ENCODE data around the gene PTPRCAP.
A peak's percentile ranks its signal among the peaks of the same experiment; 100 is the strongest.

Gene PTPRCAP

DNA sequence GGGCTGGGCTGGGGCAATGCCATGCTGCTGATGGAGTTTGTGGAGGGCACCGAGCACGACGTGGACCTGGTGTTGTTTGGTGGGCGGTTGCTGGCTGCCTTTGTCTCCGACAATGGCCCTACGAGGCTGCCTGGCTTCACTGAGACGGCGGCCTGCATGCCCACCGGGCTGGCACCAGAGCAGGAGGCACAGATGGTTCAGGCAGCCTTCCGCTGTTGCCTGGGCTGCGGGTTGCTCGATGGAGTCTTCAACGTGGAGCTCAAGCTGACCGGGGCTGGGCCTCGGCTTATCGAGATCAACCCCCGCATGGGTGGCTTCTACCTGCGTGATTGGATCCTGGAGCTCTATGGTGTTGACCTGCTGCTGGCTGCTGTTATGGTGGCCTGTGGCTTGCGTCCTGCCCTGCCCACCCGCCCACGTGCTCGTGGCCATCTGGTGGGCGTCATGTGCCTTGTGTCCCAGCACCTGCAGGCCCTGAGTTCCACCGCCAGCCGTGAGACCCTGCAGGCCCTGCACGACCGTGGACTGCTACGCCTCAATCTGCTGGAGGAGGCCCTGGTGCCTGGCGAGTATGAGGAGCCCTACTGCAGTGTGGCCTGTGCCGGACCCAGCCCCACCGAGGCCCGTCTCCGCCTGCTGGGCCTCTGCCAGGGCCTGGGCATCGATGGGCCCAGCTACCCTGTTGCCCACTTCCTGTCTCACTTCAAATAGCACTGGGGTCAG lies 13.4 kb downstream of the PTPRCAP start:
- TF ChIP-seq CTCF (IDR thresholded peaks at IDR 0.05; ENCODE audit: low read depth, low read length), result no peak
- DNase-seq (ENCODE audit: extremely low read depth, low read depth), result no peak

DNA sequence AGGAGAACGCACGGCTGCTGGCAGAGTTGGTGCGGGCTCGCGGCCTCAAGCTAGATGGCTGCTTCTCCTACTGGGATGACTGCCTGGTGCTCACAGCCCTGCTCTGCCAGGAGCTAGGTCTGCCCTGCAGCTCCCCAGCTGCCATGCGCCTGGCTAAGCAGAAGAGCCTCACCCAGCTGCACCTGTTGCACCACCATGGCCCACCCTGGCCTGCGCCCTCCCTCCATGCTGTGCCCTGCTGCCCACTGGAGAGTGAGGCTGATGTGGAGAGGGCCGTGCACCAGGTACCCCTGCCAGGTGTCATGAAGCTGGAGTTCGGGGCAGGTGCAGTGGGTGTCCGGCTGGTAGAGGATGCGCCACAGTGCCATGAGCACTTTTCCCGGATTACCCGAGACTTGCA lies 14.0 kb downstream of the PTPRCAP start:
- no peak for TF ChIP-seq CTCF (IDR thresholded peaks at IDR 0.05; ENCODE audit: low read depth, low read length)
- DNase-seq (ENCODE audit: extremely low read depth, low read depth), result no peak

GRCh38 chr11:67422891-67423290 lies 14.6 kb downstream of the PTPRCAP start:
- no peak for DNase-seq (ENCODE audit: extremely low read depth, low read depth)

GRCh38 chr11:67421430-67422031 lies 16.0 kb downstream of the PTPRCAP start:
- no peak for TF ChIP-seq CTCF (IDR thresholded peaks at IDR 0.05; ENCODE audit: low read depth, low read length)
- no peak for DNase-seq (ENCODE audit: extremely low read depth, low read depth)

More at GRCh38 chr11:67422891-67423290, 14.6 kb downstream of the PTPRCAP start:
- TF ChIP-seq CTCF (IDR thresholded peaks at IDR 0.05; ENCODE audit: low read depth, low read length), result no peak

GRCh38 chr11:67420646-67421429 lies 16.6 kb downstream of the PTPRCAP start:
- no peak for TF ChIP-seq CTCF (IDR thresholded peaks at IDR 0.05; ENCODE audit: low read depth, low read length)
- peak; percentile 57 for DNase-seq (ENCODE audit: extremely low read depth, low read depth)

DNA sequence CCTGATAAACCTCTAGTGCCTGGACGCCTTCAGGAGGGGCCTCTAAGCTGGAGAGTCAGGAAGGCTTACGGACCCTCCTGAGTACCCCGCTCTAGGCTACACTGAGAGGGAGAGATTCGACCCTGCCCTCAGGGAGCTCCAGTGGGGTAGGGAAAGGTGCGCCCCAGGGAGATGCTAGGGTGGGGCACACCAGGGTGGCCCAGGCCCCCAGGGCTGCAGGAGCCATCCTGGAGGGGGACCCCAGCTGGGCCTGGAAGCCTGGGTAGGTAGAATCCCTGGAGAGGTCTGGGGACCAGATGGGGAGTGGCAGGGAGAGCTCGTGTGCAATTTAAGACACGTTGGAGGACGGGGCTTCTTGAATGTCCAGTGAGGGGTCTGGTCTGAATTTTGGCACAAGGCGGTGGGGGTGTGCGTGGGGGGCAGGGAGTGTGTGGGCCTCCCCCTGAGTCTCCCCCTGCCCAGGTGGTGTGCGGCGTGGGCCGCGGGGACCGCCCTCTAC lies 17.3 kb downstream of the PTPRCAP start:
- no peak for DNase-seq (ENCODE audit: extremely low read depth, low read depth)
- TF ChIP-seq CTCF (IDR thresholded peaks at IDR 0.05; ENCODE audit: low read depth, low read length), result no peak

Data from AG09319 (cell line).